Measurements from ENCODE around the gene EVC2. TPM values are rescaled to one million over a fixed set of nuclear protein-coding genes. Genes with fewer than 3 reads are reported as not detected.

The EVC2 gene
- total and polyA plus RNA-seq, 2 of the 4 experiments (the other 2 are of a cell fraction), result 2.7 to 5.9 TPM

DNA sequence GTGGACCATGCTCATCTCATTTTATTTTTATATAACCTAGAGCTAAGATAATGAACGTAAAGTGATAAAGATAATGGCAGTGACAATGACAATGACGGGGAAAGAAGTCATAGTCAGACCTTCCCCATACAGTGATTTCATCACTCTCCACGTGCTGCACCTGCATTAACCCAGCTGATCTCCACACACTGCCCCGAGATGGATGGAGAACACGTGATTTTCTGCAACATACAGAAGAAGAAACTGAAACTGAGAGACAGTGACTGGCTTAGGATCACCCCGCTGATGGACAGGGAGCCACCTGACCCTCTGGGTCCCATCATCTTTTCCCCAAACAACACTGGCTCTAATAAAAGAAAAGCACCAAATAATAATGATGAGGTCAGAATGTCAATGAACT, 22.0 kb downstream of the EVC2 start:
- no peak overlapping the region for H4K5ac ChIP-seq (ENCODE audit: low read depth, low read length)
- BruUV-seq (replicated peaks), result no TSS peak

More for the DNA sequence above, 22.0 kb downstream of the EVC2 start:
- Histone ChIP-seq H3K9me3 (ENCODE audit: control insufficient read depth, insufficient read depth, low read length) (no peaks in the 10 kb centered on the region), H3K23ac (ENCODE audit: low read depth, low read length) (no peak overlapping the region), H3K27ac (ENCODE audit: insufficient read depth, low read length) (no peak overlapping the region), H3K56ac (ENCODE audit: extremely low read depth, insufficient read depth, low read length) (no peak overlapping the region), H3K18ac (ENCODE audit: low read depth, low read length) (no peak overlapping the region), H2BK5ac (ENCODE audit: low read depth, low read length, poor library complexity, severe bottlenecking) (no peak overlapping the region), H3K14ac (replicated peaks; ENCODE audit: low read depth, low read length) (no peak overlapping the region), H3K4me2 (ENCODE audit: low read depth, low read length) (no peak overlapping the region), H3K4ac (ENCODE audit: low read depth, low read length) (no peak overlapping the region), H2BK15ac (ENCODE audit: low read depth, low read length) (no peak overlapping the region), H3K9me1 (ENCODE audit: insufficient read depth, low read length) (peaks cover 4% of the 10 kb centered on the region; the same call in 1 of the 2 replicates), H3K36me3 (ENCODE audit: control insufficient read depth, insufficient read depth, low read length) (peaks cover 59% of the 10 kb centered on the region), H3K4me3 (ENCODE audit: insufficient read depth, low read depth, low read length) (no peak overlapping the region), H4K20me1 (ENCODE audit: insufficient read depth, low read length) (no peaks in the 10 kb centered on the region), H2BK20ac (ENCODE audit: low read depth, low read length) (no peak overlapping the region), H3K27me3 (ENCODE audit: control insufficient read depth, insufficient read depth, low read length) (no peaks in the 10 kb centered on the region), H3K79me1 (ENCODE audit: low read depth in 1 of 2, low read length in 2 of 2) (no peaks in the 10 kb centered on the region), H2AK9ac (replicated peaks; ENCODE audit: low read depth, low read length, poor library complexity) (no peak overlapping the region), H3K4me1 (ENCODE audit: control insufficient read depth, insufficient read depth, low read length) (no peaks in the 10 kb centered on the region), H2AK5ac (ENCODE audit: low read depth, low read length) (no peak overlapping the region), H3K9ac (ENCODE audit: low read depth, low read length) (no peak overlapping the region), H2BK120ac (ENCODE audit: low read depth, low read length) (no peak overlapping the region), H4K8ac (ENCODE audit: low read depth in 2 of 2, low read length in 2 of 2) (no peak overlapping the region), H4K91ac (ENCODE audit: insufficient read depth, low read depth, low read length) (no peak overlapping the region), H2AFZ (replicated peaks; ENCODE audit: low read length, poor library complexity) (no peak overlapping the region)
- dilution Hi-C loops (cut with HindIII; ENCODE audit: low sequenced_read_pairs, unreplicated experiment), result no loop called here
- intact Hi-C loops (cut with micrococcal nuclease), result no loop called here
- in situ Hi-C loops (cut with MboI; ENCODE audit: low sequenced_read_pairs), result no loop called here
- ChIA-PET CTCF (no interaction called here), POLR2A (ENCODE audit: unreplicated experiment) (no interaction called here)
- ATAC-seq (ENCODE audit: low read depth) (no peak), DNase-seq (no peak)
- no CpG with 5 or more reads among the region's 6 CpGs for WGBS, 2 experiments (ENCODE audit: extremely low coverage in 2 of 2, insufficient read length in 1 of 2)
- TF ChIP-seq FOS (IDR thresholded peaks at IDR 0.05; ENCODE audit: low read depth, low read length), result no peak

All from IMR-90 (cell line).